CD4-positive, alpha-beta memory T cell (primary cell): ENCODE data around the gene CPSF7. TPM values are rescaled to one million over a fixed set of nuclear protein-coding genes. Genes with fewer than 3 reads are reported as not detected.

Experiments
- CTCF ChIA-PET: fragments of 350-600 bp; sonication (Branson Sonifier 250); formaldehyde crosslinking; loops from one replicate; lab custom pipeline; 2021; ENCODE audit warnings: inconsistent platforms; ENCODE audit not compliant: partially characterized antibody; lab: Charles Lee
- POLR2A ChIA-PET: fragments of 350-600 bp; sonication (Branson Sonifier 250); formaldehyde crosslinking; loops from one replicate; lab custom pipeline; 2021; ENCODE audit not compliant: partially characterized antibody; lab: Charles Lee
- DNase-seq, 5 donors: peaks; one replicate each; pipeline versions ENCODE4 v3.0.0 to v3.0.0-alpha.2; 2020 to 2022; ENCODE audit warnings: mixed read lengths in 1 of 5
- H3K27ac ChIP-seq: one replicate; pipeline ENCODE4 v1.7.0; 2013; ENCODE audit warnings: low read depth, low read length
- H3K27me3 ChIP-seq: 2 replicates; pipeline ENCODE4 v1.7.0; 2013; ENCODE audit warnings: mild to moderate bottlenecking, low read length, moderate library complexity; ENCODE audit not compliant: insufficient read depth
- H3K36me3 ChIP-seq: 2 replicates; pipeline ENCODE4 v1.7.0; 2013; ENCODE audit warnings: mild to moderate bottlenecking, low read length, moderate library complexity; ENCODE audit not compliant: insufficient read depth
- H3K4me1 ChIP-seq: 2 replicates; pipeline ENCODE4 v1.7.0; 2013; ENCODE audit warnings: mild to moderate bottlenecking, low read length, moderate library complexity; ENCODE audit not compliant: insufficient read depth
- H3K4me3 ChIP-seq, 2 donors: one replicate each; pipeline ENCODE4 v1.7.0; 2013; ENCODE audit warnings: low read length in 2 of 2, mild to moderate bottlenecking in 1 of 2
- H3K9me3 ChIP-seq, 2 donors: one replicate each; pipeline ENCODE4 v1.7.0; 2013; ENCODE audit warnings: low read length in 2 of 2, control low read depth in 1 of 2; ENCODE audit not compliant: control insufficient read depth in 1 of 2
- H3K27ac Mint-ChIP-seq, 7 donors: one replicate each; pipeline ENCODE4 v1.8.0; 2020 to 2021; ENCODE audit warnings: mixed read lengths in 7 of 7, mild to moderate bottlenecking in 6 of 7, inconsistent platforms in 3 of 7, moderate library complexity in 3 of 7
- H3K27me3 Mint-ChIP-seq, 2 donors: one replicate each; pipeline ENCODE4 v1.8.0; 2020 to 2021; ENCODE audit warnings: mixed read lengths in 2 of 2
- H3K36me3 Mint-ChIP-seq, 2 donors: one replicate each; pipeline ENCODE4 v1.8.0; 2020 to 2021; ENCODE audit warnings: mixed read lengths in 2 of 2, inconsistent platforms in 1 of 2, mild to moderate bottlenecking in 1 of 2
- H3K4me1 Mint-ChIP-seq, 4 donors: one replicate each; pipeline ENCODE4 v1.8.0; 2020 to 2021; ENCODE audit warnings: mixed read lengths in 4 of 4, mild to moderate bottlenecking in 1 of 4
- H3K4me3 Mint-ChIP-seq, 8 donors: one replicate each; pipeline ENCODE4 v1.8.0; 2020 to 2021; ENCODE audit warnings: mixed read lengths in 8 of 8, mild to moderate bottlenecking in 7 of 8, moderate library complexity in 6 of 8, inconsistent platforms in 3 of 8
- H3K9me3 Mint-ChIP-seq, 8 donors: one replicate each; pipeline ENCODE4 v1.8.0; 2020 to 2021; ENCODE audit warnings: mixed read lengths in 8 of 8, mild to moderate bottlenecking in 5 of 8, inconsistent platforms in 3 of 8, moderate library complexity in 1 of 8
- intact Hi-C: fragments of 100-400 bp; cut with micrococcal nuclease; formaldehyde crosslinking; loops from one replicate; pipeline ENCODE4 v1.15.1; 2023
- polyA plus RNA-seq, 2 donors: library from polyadenylated mRNA; unstranded; fragments of 300-500 nt; fragmentation: Illumina TruSeq; gene quantifications; one replicate each; pipeline ENCODE4 v1.2.3, GENCODE V29; 2021
- total RNA-seq, 2 experiments: library from RNA; stranded (reverse); gene quantifications; one replicate each; pipeline ENCODE4 v1.2.3, GENCODE V29; 2021

The CPSF7 gene
- total and polyA plus RNA-seq, 4 experiments from 2014 or later = 19.9 to 149 (median 89.4) TPM

DNA sequence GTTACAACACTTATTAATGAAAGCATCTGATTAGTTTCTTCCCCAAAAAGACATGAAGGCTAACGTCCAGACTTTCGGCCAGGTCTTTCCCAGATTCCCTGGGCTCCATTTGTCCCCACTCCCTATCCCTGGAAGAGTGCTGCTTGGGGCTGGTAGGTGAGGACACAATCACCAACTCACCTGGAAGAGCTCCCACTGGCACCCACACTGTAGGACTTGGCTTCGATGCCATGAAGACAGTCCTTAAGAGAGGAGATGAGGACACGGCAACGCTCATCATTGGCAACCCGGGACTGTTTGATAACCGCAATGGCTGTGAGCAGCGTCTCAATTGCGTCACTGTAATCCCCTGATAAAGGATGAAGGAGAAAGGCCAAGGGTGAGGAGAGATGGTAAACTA lies 18.2 kb downstream of the CPSF7 start:
- H3K36me3 ChIP-seq = peaks cover 84% of the 10 kb centered on the region
- no peak overlapping the region for H3K4me3 ChIP-seq
- no peaks in the 10 kb centered on the region for H3K9me3 ChIP-seq
- CTCF ChIA-PET = interaction anchor here (0.6 kb wide), 1 partner anchor 26 kb away, joined by 3 read pairs; no protein-coding TSS in a partner anchor
- Mint-ChIP-seq H3K4me3 (no peak overlapping the region), H3K9me3 (no peaks in the 10 kb centered on the region), H3K27me3 (no peaks in the 10 kb centered on the region), H3K36me3 (peaks cover 63 to 85% of the 10 kb centered on the region in 2 donors), H3K27ac (peak overlapping the region in 3 of 7 donors; percentile 16 to 44 (median 25)), H3K4me1 (peaks cover 1 to 11% (median 7%) of the 10 kb centered on the region in 4 donors)
- no peaks in the 10 kb centered on the region for H3K27me3 ChIP-seq
- DNase-seq = no peak
- POLR2A ChIA-PET = no interaction called here
- H3K27ac ChIP-seq = no peak overlapping the region
- intact Hi-C loops = no loop called here
- H3K4me1 ChIP-seq = no peaks in the 10 kb centered on the region

DNA sequence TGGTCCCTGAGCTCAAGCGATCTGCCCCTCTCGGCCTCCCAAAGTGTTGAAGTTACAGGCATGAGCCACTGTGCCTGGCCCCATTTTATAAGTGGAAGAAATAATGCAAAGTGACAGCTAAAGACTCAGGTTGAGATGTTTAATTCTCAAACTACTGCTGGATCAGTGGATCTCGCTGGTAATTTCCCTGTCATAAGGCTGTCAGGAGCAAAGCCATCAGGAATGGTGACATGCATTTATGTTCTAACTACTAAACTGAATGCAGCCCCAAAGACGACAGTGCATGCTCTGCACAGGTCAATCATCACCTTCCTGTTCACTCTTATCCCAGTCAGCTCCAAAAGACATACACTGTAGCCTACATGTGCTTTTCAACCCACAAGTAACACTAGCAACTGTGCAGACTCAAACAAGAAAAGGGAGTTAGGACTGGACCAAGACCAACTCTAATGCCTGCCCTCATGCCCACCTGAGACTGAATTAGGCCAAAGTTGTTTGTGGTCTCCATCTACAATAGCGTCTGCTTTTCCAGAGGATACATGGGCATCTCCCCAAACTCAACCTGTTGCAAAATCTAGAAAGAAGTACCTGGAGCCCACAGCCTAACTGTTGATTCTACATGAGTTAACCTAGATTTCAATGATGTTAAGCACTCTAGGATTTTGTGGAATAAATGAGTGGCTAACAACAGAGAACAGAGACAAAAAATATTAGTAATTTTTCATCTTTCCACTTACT lies 22.6 kb downstream of the CPSF7 start:
- H3K27me3 Mint-ChIP-seq = no peaks in the 10 kb centered on the region
- DNase-seq = no peak
- Histone ChIP-seq H3K27ac (no peak overlapping the region), H3K4me1 (no peaks in the 10 kb centered on the region), H3K4me3 (no peak overlapping the region), H3K9me3 (no peaks in the 10 kb centered on the region), H3K27me3 (no peaks in the 10 kb centered on the region), H3K36me3 (peaks cover 85% of the 10 kb centered on the region)
- no peak overlapping the region for H3K4me3 Mint-ChIP-seq
- intact Hi-C loops = no loop called here
- H3K4me1 Mint-ChIP-seq = peaks cover 0 to 4% (median 1%) of the 10 kb centered on the region in 4 donors
- peak overlapping the region in 2 of 7 donors; percentile 2 to 28 for H3K27ac Mint-ChIP-seq
- H3K9me3 Mint-ChIP-seq = no peaks in the 10 kb centered on the region
- CTCF ChIA-PET = interaction anchor here (3.4 kb wide), 1 partner anchor 21 kb away, joined by 14 read pairs; no protein-coding TSS in a partner anchor
- POLR2A ChIA-PET = interaction anchor here (0.8 to 1.0 kb wide), 3 partner anchors 15 to 22 kb away, joined by 3 read pairs; partner anchors contain the start of genes CPSF7 and TMEM216
- peaks cover 53 to 87% of the 10 kb centered on the region in 2 donors for H3K36me3 Mint-ChIP-seq

DNA sequence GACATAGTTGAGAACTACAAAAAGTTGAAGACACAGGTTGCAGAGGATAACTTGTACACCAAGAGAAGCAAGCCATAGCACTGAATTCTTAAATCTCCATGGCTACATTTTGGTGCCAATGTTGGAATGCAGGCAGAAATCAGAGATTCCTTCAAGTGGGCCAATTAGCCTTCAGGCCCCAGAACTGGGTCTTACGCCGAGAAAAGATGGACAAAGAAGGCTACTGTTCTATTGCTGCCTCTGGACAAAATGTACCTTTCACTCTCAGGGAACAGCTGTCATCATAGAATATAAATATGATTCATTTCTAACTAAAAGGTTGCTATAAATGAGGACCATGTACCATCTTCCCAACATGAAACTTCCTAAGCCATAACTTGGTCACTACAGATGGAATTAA lies 23.7 kb downstream of the CPSF7 start:
- peaks cover 0 to 4% (median 1%) of the 10 kb centered on the region in 4 donors for H3K4me1 Mint-ChIP-seq
- peaks cover 44 to 83% of the 10 kb centered on the region in 2 donors for H3K36me3 Mint-ChIP-seq
- H3K27ac Mint-ChIP-seq = no peak overlapping the region
- ChIA-PET CTCF (interaction anchor here (3.4 kb wide), 1 partner anchor 20 kb away, joined by 14 read pairs; no protein-coding TSS in a partner anchor), POLR2A (interaction anchor here (0.8 kb wide), 1 partner anchor 20 kb away, joined by 3 read pairs; no protein-coding TSS in a partner anchor)
- no peaks in the 10 kb centered on the region for H3K9me3 ChIP-seq
- peaks cover 76% of the 10 kb centered on the region for H3K36me3 ChIP-seq
- no peak overlapping the region for H3K4me3 ChIP-seq
- no peak for DNase-seq
- H3K9me3 Mint-ChIP-seq = no peaks in the 10 kb centered on the region
- H3K27me3 Mint-ChIP-seq = no peaks in the 10 kb centered on the region
- no peak overlapping the region for H3K27ac ChIP-seq
- intact Hi-C loops = no loop called here
- H3K4me1 ChIP-seq = no peaks in the 10 kb centered on the region
- H3K27me3 ChIP-seq = no peaks in the 10 kb centered on the region
- H3K4me3 Mint-ChIP-seq = no peak overlapping the region

DNA sequence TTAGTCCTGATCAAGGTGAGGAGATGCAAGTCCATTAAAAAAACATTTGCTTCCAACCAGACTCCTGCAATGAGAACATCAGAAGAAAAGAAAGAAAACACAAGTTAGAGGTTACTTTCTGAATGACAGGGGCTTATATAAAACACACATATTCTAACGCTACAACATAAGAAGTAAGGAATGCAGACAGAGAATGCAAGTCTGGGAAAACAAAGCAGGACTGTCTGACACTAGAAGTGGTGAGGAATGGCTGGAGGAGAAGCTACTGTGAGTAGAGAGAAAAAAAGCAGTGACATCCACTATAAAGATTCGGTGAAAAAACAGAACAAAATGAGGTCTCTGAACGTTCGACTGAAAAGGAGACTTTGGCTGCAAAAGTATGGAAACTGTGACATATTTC lies 25.1 kb downstream of the CPSF7 start:
- H3K36me3 ChIP-seq = peaks cover 65% of the 10 kb centered on the region
- intact Hi-C loops = no loop called here
- H3K4me1 ChIP-seq = no peaks in the 10 kb centered on the region
- peaks cover 33 to 78% of the 10 kb centered on the region in 2 donors for H3K36me3 Mint-ChIP-seq
- no peak overlapping the region for H3K27ac ChIP-seq
- H3K4me3 Mint-ChIP-seq = no peak overlapping the region
- H3K27me3 Mint-ChIP-seq = no peaks in the 10 kb centered on the region
- peak overlapping the region in 5 of 7 donors; percentile 24 to 72 (median 55) for H3K27ac Mint-ChIP-seq
- H3K27me3 ChIP-seq = no peaks in the 10 kb centered on the region
- no peak for DNase-seq
- ChIA-PET CTCF (no interaction called here), POLR2A (interaction anchor here (0.7 kb wide), 1 partner anchor 25 kb away, joined by 3 read pairs; the partner anchor contains the start of genes CPSF7 and SDHAF2)
- no peaks in the 10 kb centered on the region for H3K9me3 Mint-ChIP-seq
- H3K4me3 ChIP-seq = no peak overlapping the region
- H3K4me1 Mint-ChIP-seq = peaks cover 0 to 4% (median 1%) of the 10 kb centered on the region in 4 donors
- no peaks in the 10 kb centered on the region for H3K9me3 ChIP-seq

DNA sequence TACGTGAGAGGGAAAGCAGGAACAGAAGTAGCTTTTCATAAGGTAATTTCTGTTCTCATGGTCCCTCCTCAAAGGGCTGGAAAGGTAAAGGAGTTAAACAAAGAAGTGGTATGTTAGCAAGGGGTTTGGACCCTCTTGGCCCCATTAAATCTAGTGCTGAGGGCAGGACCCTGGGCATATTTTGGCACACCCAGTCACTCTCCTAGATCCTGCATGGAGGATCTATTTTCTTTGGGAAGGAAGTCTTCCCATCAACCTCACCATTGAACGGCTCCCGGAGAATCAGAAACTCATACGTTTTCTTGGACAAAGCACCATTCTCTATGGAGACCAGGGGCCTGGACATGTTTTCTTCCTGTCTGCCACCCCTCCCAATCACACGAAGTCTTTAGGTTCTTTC lies 25.7 kb downstream of the CPSF7 start:
- peak overlapping the region in 2 of 7 donors; percentile 35 to 43 for H3K27ac Mint-ChIP-seq
- no peaks in the 10 kb centered on the region for H3K27me3 ChIP-seq
- H3K27ac ChIP-seq = no peak overlapping the region
- H3K36me3 ChIP-seq = peaks cover 64% of the 10 kb centered on the region
- no peaks in the 10 kb centered on the region for H3K9me3 ChIP-seq
- intact Hi-C loops = no loop called here
- no peak overlapping the region for H3K4me3 Mint-ChIP-seq
- no peaks in the 10 kb centered on the region for H3K4me1 ChIP-seq
- no peak for DNase-seq
- H3K4me3 ChIP-seq = no peak overlapping the region
- POLR2A ChIA-PET = no interaction called here
- no peaks in the 10 kb centered on the region for H3K27me3 Mint-ChIP-seq
- H3K4me1 Mint-ChIP-seq = peaks cover 0 to 4% (median 1%) of the 10 kb centered on the region in 4 donors
- no peaks in the 10 kb centered on the region for H3K9me3 Mint-ChIP-seq
- CTCF ChIA-PET = interaction anchor here (1.2 kb wide), 1 partner anchor 12 kb away, joined by 3 read pairs; the partner anchor contains the start of gene TMEM216
- peaks cover 33 to 75% of the 10 kb centered on the region in 2 donors for H3K36me3 Mint-ChIP-seq

DNA sequence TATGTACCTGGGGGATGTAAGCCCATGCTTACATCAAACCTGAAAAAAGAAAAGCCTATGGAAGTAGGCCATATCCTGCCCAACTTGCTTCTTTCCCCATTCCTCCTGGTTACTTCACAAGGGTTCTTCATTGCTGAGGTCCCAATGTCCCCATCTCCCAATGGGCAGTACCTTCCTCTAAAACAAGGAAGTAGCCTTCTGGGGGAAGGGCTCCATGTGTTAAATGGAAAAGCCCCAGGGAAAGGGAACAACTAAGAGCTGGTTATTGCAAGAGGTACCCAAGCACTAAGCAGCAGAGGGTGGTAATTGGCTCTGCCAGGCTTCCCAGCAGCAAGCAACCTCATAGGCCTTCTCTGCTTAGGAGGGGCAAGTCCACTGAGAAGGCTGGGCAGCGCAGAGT lies 26.1 kb downstream of the CPSF7 start:
- Histone ChIP-seq H3K4me3 (no peak overlapping the region), H3K27me3 (no peaks in the 10 kb centered on the region), H3K4me1 (no peaks in the 10 kb centered on the region), H3K27ac (no peak overlapping the region), H3K9me3 (no peaks in the 10 kb centered on the region), H3K36me3 (peaks cover 60% of the 10 kb centered on the region)
- POLR2A ChIA-PET = no interaction called here
- intact Hi-C loops = no loop called here
- no peaks in the 10 kb centered on the region for H3K27me3 Mint-ChIP-seq
- DNase-seq = no peak
- CTCF ChIA-PET = interaction anchor here (1.2 to 3.1 kb wide), 3 partner anchors 11 to 67 kb away, joined by 3 to 13 read pairs (median 5); partner anchors contain the start of genes CPSF7, SDHAF2 and TMEM216
- H3K4me3 Mint-ChIP-seq = no peak overlapping the region
- peaks cover 36 to 74% of the 10 kb centered on the region in 2 donors for H3K36me3 Mint-ChIP-seq
- no peaks in the 10 kb centered on the region for H3K9me3 Mint-ChIP-seq
- H3K27ac Mint-ChIP-seq = peak overlapping the region in 2 of 7 donors; percentile 35 to 43
- H3K4me1 Mint-ChIP-seq = peaks cover 0 to 4% (median 1%) of the 10 kb centered on the region in 4 donors

DNA sequence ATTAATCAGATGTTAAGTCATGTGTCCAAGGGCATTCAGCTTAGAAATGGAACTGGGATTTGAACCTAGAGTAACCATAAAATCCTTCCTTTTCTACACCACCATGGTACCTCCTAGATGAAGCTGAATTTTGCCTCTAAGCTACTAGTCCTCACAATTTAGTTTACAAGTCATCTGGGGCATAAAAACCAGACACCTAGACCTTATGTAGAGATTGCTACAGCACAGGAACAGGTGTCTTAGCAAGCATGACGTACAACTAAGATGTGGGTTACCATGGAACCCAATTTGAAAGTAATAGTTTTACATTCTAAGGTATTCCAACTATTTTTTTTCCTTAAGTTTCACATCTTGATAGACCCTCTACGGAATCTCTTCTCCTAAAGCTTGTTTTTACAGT lies 28.2 kb downstream of the CPSF7 start:
- POLR2A ChIA-PET = interaction anchor here (0.7 to 3.4 kb wide), 5 partner anchors 9 to 70 kb away, joined by 3 to 21 read pairs (median 5); partner anchors contain the start of genes CPSF7, SDHAF2, TMEM138 and TMEM216
- Mint-ChIP-seq H3K27me3 (no peaks in the 10 kb centered on the region), H3K36me3 (peaks cover 27 to 70% of the 10 kb centered on the region in 2 donors), H3K4me1 (peaks cover 0 to 4% (median 0%) of the 10 kb centered on the region in 4 donors), H3K9me3 (no peaks in the 10 kb centered on the region), H3K4me3 (no peak overlapping the region), H3K27ac (peak overlapping the region in 4 of 7 donors; percentile 7 to 54 (median 32))
- DNase-seq = no peak
- H3K27ac ChIP-seq = no peak overlapping the region
- CTCF ChIA-PET = interaction anchor here (1.2 to 4.7 kb wide), 6 partner anchors 9 to 65 kb away, joined by 3 to 39 read pairs (median 11); partner anchors contain the start of genes CPSF7, SDHAF2 and TMEM216
- peaks cover 42% of the 10 kb centered on the region for H3K36me3 ChIP-seq
- H3K4me3 ChIP-seq = no peak overlapping the region
- H3K4me1 ChIP-seq = no peaks in the 10 kb centered on the region
- intact Hi-C loops = no loop called here
- H3K27me3 ChIP-seq = no peaks in the 10 kb centered on the region
- H3K9me3 ChIP-seq = no peaks in the 10 kb centered on the region
